ENCODE data around the gene PNPLA7. TPM values are rescaled to one million over a fixed set of nuclear protein-coding genes. Genes with fewer than 3 reads are reported as not detected.

The PNPLA7 gene
- total RNA-seq, 1 experiment from 2014 or later = 3.9 TPM

DNA sequence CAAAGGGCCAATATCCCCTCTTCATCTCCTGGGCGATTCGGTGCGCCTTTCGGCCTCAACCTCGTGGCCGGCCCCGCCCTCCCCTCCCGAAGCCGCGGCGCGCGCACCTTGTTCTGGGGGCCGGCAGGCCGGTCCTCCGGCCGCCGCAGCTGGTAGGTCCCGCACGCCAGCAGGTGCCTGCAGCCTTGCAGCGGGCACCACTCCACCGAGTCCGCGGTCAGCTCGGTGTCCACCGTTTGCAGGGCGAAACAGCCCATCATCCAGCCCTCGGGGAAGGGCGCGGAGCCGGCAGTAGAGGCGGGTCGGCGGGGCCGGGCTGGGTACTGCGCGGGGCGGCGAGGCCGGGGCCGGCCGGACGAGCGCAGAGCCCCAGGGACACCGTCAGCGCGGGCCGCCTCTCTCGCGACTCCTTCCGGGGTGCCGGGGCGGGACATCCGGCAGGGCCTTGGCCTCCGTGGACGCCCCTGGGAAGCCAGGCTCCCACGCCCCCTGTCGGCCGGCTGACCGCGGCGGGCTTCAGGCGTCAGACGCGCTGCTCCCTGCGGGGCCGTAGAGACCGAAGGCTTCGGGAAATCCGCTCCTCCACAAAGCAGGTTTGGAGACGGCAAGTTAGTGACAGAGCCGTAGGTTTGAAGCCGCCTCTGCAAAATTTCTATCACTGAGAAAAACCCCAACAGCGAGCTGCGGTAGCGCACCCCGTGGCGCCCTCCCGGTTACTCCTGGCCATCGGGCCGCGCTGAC lies 28.5 kb upstream of the PNPLA7 start, which contains the start of gene DPH7:
TSS of gene DPH7 (minus strand) at position 408 of the 741 bp plus-strand sequence. CDS start at position 260, 148 bp downstream.
- no TSS peak for BruUV-seq (replicated peaks)
- H3K36me3 ChIP-seq (ENCODE audit: control insufficient read depth, insufficient read depth, low read length) = no peaks in the 10 kb centered on the region; the same call in 1 of the 2 replicates
- intact Hi-C loops (cut with micrococcal nuclease; ENCODE audit: unreplicated experiment) = no loop called here
- H3K4me1 ChIP-seq (ENCODE audit: control insufficient read depth, insufficient read depth, low read length) = peaks cover 3% of the 10 kb centered on the region; the same call in 1 of the 2 replicates
- TF ChIP-seq, protein P1, sequence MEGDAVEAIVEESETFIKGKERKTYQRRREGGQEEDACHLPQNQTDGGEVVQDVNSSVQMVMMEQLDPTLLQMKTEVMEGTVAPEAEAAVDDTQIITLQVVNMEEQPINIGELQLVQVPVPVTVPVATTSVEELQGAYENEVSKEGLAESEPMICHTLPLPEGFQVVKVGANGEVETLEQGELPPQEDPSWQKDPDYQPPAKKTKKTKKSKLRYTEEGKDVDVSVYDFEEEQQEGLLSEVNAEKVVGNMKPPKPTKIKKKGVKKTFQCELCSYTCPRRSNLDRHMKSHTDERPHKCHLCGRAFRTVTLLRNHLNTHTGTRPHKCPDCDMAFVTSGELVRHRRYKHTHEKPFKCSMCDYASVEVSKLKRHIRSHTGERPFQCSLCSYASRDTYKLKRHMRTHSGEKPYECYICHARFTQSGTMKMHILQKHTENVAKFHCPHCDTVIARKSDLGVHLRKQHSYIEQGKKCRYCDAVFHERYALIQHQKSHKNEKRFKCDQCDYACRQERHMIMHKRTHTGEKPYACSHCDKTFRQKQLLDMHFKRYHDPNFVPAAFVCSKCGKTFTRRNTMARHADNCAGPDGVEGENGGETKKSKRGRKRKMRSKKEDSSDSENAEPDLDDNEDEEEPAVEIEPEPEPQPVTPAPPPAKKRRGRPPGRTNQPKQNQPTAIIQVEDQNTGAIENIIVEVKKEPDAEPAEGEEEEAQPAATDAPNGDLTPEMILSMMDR (IDR thresholded peaks at IDR 0.05) = peak; percentile 94
- TF ChIP-seq POLR2AphosphoS5 (IDR thresholded peaks at IDR 0.05; ENCODE audit: low read depth, low read length) (peak; percentile 68), TCF7L2 (IDR thresholded peaks at IDR 0.05; ENCODE audit: low read depth, low read length) (no peak), SIN3A (IDR thresholded peaks at IDR 0.05; ENCODE audit: borderline replicate concordance, insufficient read depth, low read depth, low read length) (peak; percentile 61; the same call in 1 of the 2 replicates)
- TF ChIP-seq, protein P2, sequence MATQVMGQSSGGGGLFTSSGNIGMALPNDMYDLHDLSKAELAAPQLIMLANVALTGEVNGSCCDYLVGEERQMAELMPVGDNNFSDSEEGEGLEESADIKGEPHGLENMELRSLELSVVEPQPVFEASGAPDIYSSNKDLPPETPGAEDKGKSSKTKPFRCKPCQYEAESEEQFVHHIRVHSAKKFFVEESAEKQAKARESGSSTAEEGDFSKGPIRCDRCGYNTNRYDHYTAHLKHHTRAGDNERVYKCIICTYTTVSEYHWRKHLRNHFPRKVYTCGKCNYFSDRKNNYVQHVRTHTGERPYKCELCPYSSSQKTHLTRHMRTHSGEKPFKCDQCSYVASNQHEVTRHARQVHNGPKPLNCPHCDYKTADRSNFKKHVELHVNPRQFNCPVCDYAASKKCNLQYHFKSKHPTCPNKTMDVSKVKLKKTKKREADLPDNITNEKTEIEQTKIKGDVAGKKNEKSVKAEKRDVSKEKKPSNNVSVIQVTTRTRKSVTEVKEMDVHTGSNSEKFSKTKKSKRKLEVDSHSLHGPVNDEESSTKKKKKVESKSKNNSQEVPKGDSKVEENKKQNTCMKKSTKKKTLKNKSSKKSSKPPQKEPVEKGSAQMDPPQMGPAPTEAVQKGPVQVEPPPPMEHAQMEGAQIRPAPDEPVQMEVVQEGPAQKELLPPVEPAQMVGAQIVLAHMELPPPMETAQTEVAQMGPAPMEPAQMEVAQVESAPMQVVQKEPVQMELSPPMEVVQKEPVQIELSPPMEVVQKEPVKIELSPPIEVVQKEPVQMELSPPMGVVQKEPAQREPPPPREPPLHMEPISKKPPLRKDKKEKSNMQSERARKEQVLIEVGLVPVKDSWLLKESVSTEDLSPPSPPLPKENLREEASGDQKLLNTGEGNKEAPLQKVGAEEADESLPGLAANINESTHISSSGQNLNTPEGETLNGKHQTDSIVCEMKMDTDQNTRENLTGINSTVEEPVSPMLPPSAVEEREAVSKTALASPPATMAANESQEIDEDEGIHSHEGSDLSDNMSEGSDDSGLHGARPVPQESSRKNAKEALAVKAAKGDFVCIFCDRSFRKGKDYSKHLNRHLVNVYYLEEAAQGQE (IDR thresholded peaks at IDR 0.05; ENCODE audit: insufficient read depth in 1 of 2, low read depth in 2 of 2, low read length in 1 of 2) = no peak
- in situ Hi-C loops (cut with HindIII; ENCODE audit: low pct_unique_long_range_greater_than_20kb, low sequenced_read_pairs) = no loop called here
- ATAC-seq (peak; percentile 97), DNase-seq (ENCODE audit: low read depth, low spot score) (peak; percentile 13)
- H3K27ac ChIP-seq (ENCODE audit: low read length) = peak within 1 kb of the TSS; percentile 79
- POLR2A ChIA-PET = no interaction called here
- H3K27me3 ChIP-seq (ENCODE audit: control insufficient read depth, insufficient read depth, low read length) = no peaks in the 10 kb centered on the region
- H3K4me3 ChIP-seq (ENCODE audit: low read depth in 2 of 2, low read length in 2 of 2) = peak within 1 kb of the TSS; percentile 70 to 74
- CTCF ChIA-PET = interaction anchor here (0.7 kb wide), 1 partner anchor 10 kb away, joined by 6 read pairs; no protein-coding TSS in a partner anchor
- no peaks in the 10 kb centered on the region for H3K9me3 ChIP-seq (ENCODE audit: control insufficient read depth, insufficient read depth, low read depth, low read length)

DNA sequence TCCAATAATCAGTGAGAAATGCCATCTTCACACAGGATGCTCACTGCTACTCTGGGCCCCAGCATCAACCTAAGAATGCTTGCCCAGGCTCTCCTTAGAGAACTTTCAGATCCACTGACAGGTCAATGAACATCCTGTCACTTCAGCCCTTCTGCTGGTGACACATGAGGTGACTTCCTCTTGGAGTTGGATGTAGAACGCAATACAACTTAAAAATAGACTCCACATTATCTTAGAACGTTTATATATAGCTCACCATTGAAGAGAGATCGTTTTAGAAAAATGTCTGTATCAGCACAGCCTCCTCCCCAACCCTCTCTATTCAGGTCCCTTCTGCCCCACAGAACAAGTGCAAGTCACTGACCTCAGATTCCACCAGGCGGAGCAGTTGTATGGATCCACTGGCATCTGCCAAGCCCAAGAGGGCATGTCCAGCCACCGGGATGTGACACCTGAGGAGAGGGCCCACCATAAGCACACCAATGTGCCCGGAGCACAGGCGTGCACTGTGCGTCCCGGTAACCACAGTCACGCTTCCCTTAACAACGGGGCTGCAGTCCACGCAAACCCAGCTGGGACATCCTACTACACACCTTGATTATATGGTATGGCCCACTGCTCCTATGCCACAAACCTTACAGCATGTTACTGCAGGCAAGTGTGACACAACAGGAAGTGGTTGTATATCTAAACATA lies 25.7 kb upstream of the PNPLA7 start:
- in situ Hi-C loops (cut with HindIII; ENCODE audit: low pct_unique_long_range_greater_than_20kb, low sequenced_read_pairs) (no loop called here), intact Hi-C loops (cut with micrococcal nuclease; ENCODE audit: unreplicated experiment) (no loop called here)
- BruUV-seq (replicated peaks) = no TSS peak
- no peak overlapping the region for H3K4me3 ChIP-seq (ENCODE audit: low read depth in 2 of 2, low read length in 2 of 2)
- ATAC-seq (no peak), DNase-seq (ENCODE audit: low read depth, low spot score) (no peak)
- H3K4me1 ChIP-seq (ENCODE audit: control insufficient read depth, insufficient read depth, low read length) = peaks cover 3% of the 10 kb centered on the region; the same call in 1 of the 2 replicates
- CTCF ChIA-PET = no interaction called here
- POLR2A ChIA-PET = no interaction called here
- TF ChIP-seq POLR2AphosphoS5 (IDR thresholded peaks at IDR 0.05; ENCODE audit: low read depth, low read length) (no peak), TCF7L2 (IDR thresholded peaks at IDR 0.05; ENCODE audit: low read depth, low read length) (no peak), SIN3A (IDR thresholded peaks at IDR 0.05; ENCODE audit: borderline replicate concordance, insufficient read depth, low read depth, low read length) (no peak)
- TF ChIP-seq, protein P2 (IDR thresholded peaks at IDR 0.05; ENCODE audit: insufficient read depth in 1 of 2, low read depth in 2 of 2, low read length in 1 of 2) = no peak
- TF ChIP-seq, protein P1 (IDR thresholded peaks at IDR 0.05) = no peak
- H3K27ac ChIP-seq (ENCODE audit: low read length) = no peak overlapping the region
- no peaks in the 10 kb centered on the region for H3K27me3 ChIP-seq (ENCODE audit: control insufficient read depth, insufficient read depth, low read length)
- peaks cover 3% of the 10 kb centered on the region; the same call in 1 of the 2 replicates for H3K36me3 ChIP-seq (ENCODE audit: control insufficient read depth, insufficient read depth, low read length)
- H3K9me3 ChIP-seq (ENCODE audit: control insufficient read depth, insufficient read depth, low read depth, low read length) = no peaks in the 10 kb centered on the region

Measured in Panc1 (cell line).